ENCODE measurements around the gene ASTE1. TPM values are rescaled to one million over a fixed set of nuclear protein-coding genes. Genes with fewer than 3 reads are reported as not detected.

The ASTE1 gene
- total RNA-seq, 1 donor from 2014 or later, result 7.4 TPM

GRCh38 chr3:130968221-130968620 is 58.4 kb downstream of the ASTE1 start:
- H3K27ac Mint-ChIP-seq, result no peak overlapping the region
- no peak overlapping the region for H3K4me3 Mint-ChIP-seq (ENCODE audit: low read depth)
- intact Hi-C loops (cut with micrococcal nuclease), result no loop called here
- DNase-seq (ENCODE audit: low spot score), result no peak
- H3K36me3 Mint-ChIP-seq (ENCODE audit: low read depth), result peaks cover 61% of the 10 kb centered on the region
- H3K27me3 Mint-ChIP-seq (ENCODE audit: low read depth), result no peaks in the 10 kb centered on the region
- no peaks in the 10 kb centered on the region for H3K9me3 Mint-ChIP-seq
- H3K4me1 Mint-ChIP-seq (ENCODE audit: low read depth), result peaks cover 12% of the 10 kb centered on the region

DNA sequence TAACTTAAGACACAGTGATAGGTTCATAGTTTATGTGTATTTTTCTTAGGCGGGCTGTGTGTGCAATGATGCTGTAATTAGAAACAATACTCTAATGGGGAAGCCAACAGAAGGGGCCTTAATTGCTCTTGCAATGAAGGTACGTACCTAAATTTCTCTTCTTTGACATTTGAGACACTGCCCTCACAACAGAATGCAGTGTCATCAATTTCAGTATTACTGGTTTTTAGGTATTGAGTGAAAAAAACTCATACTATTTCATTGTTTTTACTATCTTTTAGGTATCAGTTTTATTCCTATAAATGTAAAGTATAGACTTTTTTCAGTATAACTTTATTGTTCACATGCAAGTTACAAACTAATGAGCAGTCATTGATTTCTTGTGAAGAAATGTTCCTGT is 59.3 kb downstream of the ASTE1 start:
- H3K27me3 Mint-ChIP-seq (ENCODE audit: low read depth), result no peaks in the 10 kb centered on the region
- H3K36me3 Mint-ChIP-seq (ENCODE audit: low read depth), result peaks cover 57% of the 10 kb centered on the region
- no peak overlapping the region for H3K27ac Mint-ChIP-seq
- DNase-seq (ENCODE audit: low spot score), result no peak
- H3K4me1 Mint-ChIP-seq (ENCODE audit: low read depth), result peaks cover 12% of the 10 kb centered on the region
- intact Hi-C loops (cut with micrococcal nuclease), result no loop called here
- H3K4me3 Mint-ChIP-seq (ENCODE audit: low read depth), result no peak overlapping the region
- H3K9me3 Mint-ChIP-seq, result no peaks in the 10 kb centered on the region

- Mint-ChIP-seq H3K4me1 (ENCODE audit: low read depth) (peaks cover 6% of the 10 kb centered on the region), H3K27me3 (ENCODE audit: low read depth) (no peaks in the 10 kb centered on the region), H3K9me3 (no peaks in the 10 kb centered on the region), H3K4me3 (ENCODE audit: low read depth) (no peak overlapping the region), H3K36me3 (ENCODE audit: low read depth) (peaks cover 60% of the 10 kb centered on the region), H3K27ac (no peak overlapping the region)
- intact Hi-C loops (cut with micrococcal nuclease), result no loop called here
- DNase-seq (ENCODE audit: low spot score), result no peak
Measured at GRCh38 chr3:130963878-130964277, 62.7 kb downstream of the ASTE1 start.

Other genes starting within 250 kb of the ASTE1 start
- gene ATP2C1, start 132.7 kb downstream of the ASTE1 start, total RNA-seq, result 59.4 and 63.7 TPM in 2 replicates
- gene NEK11, start 52 bp upstream of the ASTE1 start, total RNA-seq, result 1.1 and 1.2 TPM in 2 replicates

Data from activated T-helper 2 cell treated with anti-CD3 and anti-CD28 coated beads, Interferon-gamma antibody, Interleukin-2, Interleukin-4, amounts not matched to agents 10 μg/mL and 5 μg/mL and 100 μg/mL, durations not matched to agents 14 hours and 24 hours and 36 hours (primary cell).